GM21447 (cell line): Measurements from ENCODE around the gene SLC29A3.

ENCODE experiments used
- ATAC-seq: cut with Tn5 transposase; IDR thresholded peaks from one replicate; pipeline ENCODE4 v1.9.1; 2021; ENCODE audit not compliant: unreplicated experiment

Gene SLC29A3

DNA sequence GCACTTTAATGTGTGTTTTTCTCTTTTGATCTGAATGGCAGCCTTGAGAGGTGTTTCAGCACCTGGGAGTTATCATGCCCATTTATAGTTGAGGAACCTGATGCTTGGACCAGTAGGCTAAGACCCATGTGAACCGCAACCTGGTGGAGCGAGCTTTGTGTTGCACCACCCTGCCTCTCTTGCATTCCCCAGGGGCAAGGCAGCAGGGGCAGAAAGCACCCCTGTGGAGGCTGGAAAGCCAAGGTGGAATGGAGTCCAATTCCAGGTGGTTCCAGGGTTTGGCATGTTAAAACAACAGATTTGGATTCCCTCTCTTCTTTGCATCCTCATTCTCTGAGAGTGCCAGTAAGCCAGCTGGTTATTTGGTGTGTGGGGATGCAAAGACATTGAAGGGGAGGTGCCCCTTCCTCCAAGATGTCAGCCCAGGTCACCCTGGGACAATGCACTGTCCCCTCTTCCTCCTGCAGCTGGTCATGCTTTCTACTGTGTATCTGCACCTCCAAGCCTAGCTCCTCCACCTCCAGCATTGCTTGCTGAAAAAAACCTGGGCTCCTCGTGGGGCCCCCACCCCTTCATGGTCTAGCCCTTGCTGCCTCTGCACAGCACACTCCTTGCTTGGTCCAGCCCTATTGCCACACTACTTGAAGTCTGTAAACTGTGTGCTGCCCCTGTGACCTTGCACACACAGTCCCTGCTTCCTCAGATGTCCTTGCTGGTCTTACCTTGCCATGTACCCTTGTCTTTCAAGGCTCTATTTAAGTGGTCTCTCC is 72.0 kb downstream of the SLC29A3 start:
- no peak for ATAC-seq

DNA sequence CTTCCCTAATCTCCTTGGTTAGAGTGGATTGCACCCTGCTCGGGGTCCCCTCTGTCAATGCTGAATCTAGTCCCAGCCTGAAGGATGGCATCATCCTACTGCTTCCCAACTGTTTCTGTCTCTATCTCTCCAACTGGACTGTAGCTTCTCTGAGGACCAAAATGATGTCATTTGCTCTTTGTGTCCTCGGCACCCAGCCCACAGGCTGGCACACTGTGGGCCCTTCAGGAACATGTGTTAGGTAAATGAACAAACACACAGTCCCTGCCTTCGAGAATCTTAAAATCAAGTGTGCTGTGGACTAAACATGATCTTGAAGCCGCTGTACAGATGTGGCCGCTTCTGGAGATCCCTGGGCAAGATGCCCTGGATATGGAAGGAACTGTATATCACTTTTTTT is 72.6 kb downstream of the SLC29A3 start:
- no peak for ATAC-seq

DNA sequence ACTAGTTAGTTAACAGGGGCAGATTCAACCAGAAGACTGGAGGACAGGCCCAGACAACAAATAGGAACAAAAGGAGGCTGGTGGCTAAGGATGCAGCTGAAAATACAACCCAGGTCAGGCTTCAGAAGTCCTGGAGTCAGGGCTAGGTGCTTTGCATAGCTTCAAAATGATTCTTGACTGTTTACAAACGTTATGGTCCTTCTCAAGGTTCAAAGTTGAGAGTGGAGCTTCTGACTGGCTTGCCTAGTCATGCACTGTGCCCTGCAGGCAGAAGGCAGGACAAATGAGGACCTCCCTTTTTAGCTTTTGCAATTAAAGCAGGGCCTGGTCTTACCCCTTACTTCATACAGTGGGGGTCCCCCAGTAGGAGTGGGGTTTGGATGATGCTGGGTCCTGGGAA is 73.2 kb downstream of the SLC29A3 start:
- no peak for ATAC-seq

DNA sequence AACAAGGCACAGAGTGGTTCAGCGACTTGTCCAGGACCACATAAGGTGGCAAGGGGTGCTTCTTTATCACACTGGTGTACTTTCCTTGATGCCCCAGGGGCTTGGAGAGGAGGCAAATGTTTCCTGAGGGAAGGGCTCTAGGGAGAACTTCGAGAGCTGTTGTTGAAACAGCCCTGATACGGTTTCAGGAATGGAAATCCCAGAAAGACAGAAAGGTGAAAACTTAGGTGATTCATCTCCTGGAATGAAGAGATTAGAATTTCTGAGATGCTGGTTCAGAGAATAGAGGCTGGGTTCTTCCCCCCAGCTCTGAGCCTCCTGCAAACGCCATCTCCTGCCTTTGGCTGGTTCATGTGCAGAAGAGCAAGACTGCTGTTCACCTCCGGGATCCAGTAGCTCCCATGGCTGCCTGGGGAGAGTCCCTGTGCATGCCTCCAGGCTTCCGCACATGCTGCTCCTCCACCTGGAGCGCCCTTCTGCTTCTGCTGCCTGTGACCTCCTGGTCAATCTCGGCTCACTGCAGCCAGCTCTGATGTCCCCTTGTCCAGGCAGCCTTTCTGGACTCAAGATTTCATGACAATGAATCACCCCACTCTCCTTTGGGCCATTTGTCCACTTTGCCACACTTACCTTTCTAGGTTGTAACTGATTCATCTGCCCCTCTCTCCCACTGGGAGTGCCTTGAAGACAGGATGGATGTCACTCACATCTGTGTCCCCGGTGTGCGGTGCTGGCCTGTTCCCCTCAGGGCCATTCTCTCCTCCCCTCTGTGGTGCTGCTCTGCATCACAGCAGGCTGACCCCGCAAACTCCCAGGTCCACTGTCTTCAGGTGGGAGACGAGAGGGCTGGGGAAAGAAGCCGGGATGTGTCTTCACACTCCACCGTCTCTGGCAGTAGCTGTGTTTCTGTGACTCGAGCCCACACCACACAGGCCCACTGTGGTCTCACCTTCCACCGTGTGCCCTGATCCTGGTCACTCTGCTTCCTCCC is 74.0 kb downstream of the SLC29A3 start:
- ATAC-seq = no peak

DNA sequence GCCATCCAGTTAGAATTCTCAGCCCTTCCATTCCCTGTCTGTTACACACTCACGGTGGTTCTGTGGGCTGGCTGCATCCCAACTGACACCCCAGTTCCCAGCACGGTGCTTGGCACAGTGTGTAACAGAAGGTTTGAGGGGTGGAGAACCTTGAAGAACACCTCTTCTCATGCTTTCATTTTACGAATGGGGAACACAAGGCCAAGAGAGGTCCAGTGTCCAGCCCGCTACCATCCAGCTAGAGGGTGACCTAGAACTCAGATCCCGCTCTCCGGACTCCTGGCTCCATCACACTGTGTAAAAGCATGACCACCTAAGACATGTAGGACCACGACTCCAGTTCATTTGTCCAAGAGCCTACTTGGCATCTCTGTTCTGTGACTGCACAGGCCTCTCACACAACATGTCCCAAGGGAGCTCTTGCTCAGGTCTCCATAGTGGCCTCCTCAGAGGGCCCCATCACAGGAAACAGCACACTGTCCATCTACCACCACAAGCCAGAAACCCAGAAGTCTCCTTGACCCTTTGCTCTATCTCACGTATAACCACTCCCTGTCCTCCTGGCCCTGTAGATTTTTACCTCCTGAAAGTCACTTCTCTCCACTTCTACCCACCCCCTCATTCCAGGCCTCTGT is 74.9 kb downstream of the SLC29A3 start:
- no peak for ATAC-seq

DNA sequence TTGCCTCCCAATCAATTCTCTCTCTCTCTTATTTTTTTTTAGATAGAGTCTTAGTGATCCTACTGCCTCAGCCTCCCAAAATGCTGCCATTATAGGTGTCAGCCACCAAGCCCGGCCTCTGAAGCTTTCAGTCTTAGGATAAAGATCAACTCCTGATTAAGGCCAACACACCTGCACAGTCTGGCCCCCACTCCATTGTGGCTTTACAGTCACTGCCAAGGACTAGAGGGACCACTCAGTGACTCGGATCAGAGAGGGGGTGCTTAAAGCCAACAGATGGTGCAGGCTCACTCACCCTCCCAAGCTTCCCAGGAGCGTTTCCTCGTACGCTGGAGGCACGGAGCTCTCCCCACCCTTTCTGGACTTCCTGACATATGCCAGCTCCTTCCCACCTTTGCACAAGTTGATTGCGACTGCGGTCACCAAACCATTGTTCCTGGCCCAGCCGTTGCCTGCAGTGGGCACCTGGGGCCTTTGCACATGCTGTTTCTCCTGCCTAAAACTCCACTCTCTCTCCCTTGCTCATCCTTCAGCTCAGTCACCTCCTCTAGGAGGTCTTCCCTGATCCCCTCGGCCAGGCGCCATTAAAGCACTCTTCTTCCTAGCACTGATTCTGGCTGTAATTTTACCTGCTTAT is 76.0 kb downstream of the SLC29A3 start:
- ATAC-seq = no peak

DNA sequence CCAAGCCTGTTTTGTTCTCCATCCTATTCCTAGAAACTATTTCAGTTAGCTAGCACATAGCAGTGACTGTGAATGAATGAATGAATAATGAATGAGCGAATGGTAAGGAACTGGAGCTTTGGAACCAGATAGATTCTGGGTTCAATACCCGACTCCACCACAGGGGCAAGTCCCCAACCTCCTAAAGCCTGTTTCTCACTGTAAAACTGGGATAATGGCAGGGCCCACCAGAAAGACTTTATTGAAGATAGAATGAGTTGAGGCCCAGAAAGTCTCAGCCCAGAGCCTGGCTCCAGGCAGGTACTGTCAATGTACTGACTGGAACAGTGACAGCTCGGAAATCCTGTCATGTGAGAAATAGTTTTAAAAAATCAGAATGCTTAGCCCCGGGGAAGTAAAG is 76.6 kb downstream of the SLC29A3 start:
- no peak for ATAC-seq

DNA sequence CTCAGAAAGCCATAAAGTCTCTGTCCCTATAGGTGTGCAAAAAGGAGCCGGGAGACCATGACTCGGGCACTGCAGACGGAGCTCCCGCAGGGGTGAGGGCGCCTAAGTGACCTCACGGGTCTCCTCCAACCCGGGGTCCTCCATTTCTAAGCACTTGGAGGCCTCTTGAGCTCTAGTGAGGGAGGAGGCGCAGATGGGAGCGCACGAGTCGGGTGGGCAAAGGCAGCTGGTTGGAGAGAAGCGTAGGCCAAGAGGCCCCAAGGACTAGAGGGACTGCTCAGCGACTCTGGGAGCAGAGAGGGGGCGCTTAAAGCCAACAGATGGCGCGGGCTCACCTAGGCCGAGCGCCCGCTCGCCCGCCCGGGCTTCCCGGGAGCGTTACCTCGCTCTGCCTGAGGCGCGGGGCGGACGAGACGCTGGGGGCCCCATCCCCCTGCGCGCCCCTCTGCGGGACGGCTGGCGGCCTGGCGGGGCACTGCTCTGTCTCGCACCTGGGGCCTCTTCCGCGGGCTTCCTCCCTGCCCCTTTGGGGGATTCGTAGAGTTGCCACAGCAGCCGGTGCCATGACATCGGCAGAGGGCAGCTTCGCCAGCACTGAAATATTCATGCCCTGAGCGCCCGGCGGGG is 77.1 kb downstream of the SLC29A3 start:
- no peak for ATAC-seq

DNA sequence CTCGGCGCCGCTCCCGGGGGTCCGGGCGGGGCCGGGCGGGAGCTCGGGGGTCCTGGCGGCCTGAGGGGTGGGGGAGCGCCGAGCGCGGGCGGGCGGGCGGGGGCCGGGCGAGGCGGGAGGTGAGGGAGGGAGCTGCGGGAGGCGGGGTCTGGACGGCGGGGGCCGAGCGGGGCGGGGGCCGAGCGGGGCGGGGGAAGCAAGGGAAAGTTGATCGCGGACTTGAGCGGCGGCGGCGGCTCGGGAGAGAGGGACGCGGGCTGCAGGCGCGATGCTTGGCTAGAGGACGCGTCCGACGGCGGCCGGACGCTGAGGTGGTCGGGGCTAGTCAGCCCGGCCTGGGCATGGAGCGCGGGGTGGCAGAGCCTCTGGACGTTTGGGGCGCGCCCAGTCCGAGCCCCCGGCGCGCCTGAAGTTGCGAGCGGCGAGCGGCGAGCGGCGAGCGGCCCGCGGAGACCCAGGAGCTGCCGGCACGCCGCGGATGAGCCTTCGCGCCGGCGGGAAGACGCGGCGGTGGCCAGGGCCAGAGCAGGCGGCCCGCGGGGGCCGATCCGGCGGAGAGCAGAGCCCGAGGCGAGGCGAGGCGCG is 77.7 kb downstream of the SLC29A3 start, which contains the start of gene CDH23:
Gene CDH23, plus strand, starts transcription at position 210 of the 585 bp plus-strand sequence. CDS start 42,912 bp downstream, outside the sequence.
- no peak for ATAC-seq

DNA sequence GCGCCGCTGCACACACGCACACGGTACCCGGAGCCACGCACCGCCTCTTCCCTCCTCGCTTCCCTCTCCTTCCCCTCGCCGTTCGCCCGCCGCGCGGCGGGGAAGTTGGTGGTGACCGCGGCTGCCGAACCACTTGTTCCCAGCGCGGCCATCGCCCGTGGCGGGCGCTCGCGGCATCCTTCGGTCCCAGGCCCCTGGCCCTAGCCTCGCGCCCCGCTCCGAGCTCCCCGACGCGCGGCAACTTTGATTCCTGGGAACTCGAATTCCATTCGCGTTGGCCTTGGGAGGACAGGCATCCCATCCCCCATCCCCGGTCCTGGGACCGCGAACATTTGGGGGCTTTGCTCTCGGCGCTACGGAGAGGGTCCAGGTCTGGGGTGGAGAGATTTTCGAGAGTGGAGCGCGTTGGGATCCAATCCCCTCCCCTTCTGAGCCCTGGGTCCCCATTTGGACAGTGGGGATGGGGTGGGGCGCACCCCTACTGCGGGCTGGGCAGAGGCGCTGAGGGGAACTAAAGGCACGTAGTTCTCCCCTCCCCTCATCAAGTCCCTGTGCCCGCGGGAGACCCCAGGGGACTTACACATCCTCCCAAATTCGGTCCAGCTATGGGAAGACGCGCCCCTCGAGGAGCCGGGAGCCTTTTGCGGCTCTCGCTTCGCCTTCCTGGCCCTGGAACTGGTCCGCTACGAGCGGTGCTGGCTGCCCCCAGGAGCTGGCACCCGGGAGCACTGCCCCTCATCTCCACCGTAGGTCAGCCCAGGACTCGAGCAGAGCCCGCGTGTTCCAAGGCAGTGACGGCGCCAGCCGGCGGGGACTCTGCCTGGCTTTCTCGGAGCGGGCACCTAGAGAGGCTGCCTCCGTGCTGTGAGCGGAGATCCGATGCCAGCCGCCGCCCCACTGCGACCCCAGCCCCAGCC is 78.5 kb downstream of the SLC29A3 start:
- ATAC-seq = no peak

DNA sequence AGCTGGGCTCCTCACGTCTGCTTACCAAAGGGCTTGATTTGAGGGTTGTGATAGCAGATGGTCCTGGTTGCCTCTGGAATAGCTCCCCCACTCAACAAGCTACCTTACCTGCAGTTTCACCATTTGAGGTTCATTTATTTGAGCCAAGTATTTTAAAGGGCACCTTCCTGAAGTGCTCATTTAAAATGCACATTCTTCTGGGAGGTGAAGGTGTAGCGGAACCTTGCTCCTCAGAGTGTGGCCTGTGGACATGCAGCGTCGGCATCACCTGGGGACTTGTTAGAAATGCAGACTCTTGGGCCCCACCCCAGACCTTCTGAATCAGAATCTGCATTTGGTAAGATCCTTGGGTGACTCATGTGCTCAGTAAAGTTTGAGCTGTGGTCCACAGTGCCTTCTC is 79.9 kb downstream of the SLC29A3 start:
- ATAC-seq = no peak

DNA sequence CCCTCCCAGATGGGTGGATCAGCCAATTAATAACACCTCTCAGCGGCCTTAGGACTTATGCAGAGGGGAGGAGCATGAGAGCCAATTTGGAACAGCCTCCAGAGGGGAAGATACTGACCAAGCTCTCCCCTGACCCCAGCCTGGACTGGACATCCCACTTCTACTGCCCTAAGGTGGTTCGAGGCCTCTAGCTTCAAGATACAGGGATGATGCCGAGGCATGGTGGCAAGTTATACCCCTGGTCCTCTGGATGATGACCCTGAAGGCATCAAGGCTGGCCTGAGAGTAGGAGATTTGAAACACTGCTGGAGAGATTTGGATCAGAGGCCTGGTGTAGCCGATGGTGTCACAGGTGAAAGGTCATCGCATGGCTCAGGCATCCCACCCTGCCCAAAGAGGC is 80.9 kb downstream of the SLC29A3 start:
- no peak for ATAC-seq

DNA sequence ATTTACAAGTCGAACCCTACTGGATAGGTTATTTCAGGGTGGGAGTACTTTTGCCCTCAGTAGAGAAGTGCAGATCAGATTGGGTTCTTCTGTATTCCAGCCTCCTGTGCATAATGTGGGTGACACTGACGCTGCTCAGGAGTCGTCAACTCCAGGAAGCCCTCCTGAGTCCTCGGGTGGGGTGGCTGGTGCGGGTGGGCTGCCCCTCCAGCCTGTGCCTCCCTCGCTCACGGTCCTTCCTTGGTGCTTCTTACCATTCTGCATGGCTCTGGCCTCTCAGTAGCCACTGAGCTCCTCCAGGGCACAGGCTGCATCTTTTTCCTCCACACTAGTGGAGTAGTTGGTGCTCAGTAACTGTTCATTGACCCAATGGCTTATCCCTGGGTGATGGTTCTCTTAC is 82.0 kb downstream of the SLC29A3 start:
- ATAC-seq = no peak

DNA sequence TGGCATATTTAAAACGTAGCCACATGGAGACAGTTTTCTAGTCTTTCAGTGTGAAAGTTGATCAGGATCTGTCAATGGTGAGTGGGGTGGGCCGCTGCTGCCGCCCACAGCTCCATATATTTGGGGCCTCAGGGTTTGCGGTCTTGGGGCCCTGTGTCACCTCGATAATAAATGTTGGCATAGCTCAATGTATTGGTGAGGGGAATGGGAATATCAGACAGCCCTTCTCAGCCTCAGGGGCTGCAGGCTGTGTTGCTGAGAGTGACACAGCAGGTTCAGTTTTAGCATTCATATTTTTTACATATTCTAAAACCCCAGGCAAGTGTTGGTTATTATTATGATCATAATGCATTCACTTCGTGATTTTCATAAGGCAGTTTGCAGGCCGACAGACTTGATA is 82.9 kb downstream of the SLC29A3 start:
- ATAC-seq = no peak

DNA sequence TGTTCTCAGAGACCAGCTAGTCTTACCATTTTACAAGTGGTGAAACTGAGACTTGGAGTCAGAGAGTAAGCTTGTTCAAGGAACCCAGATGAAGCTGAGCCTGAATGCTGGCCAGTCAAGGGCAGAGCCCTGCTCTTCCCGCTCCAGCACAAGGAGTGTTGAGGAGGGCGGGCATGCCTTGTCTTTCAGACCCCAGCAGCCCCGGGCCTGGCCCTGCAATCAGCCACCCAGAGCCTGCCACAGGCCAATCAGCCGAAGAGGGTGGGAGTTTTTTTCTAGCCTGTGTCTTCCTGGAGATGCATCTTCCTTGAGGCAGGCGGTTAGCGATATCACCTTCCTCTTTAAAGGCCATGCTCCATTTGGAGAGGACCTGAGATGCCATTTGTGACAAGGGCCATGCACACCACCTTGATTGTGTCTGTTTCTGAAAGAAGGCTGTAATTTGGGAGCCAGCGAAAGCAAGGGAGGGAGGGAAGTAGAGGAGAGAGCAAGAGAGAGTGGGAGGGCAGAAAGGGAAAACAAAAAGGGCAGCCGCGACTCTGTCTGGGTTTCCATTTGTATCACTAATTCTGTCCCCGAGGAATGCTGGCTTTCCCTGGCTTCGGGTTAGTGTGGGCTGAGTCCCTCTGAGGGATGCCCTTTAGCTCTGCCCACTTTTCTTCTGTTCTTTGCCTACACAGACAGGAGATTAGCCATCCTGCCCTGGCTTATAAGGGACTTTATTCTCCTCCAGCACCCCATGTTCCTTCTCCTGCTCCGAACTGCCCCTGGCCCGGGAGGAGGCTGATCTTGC is 85.6 kb downstream of the SLC29A3 start:
- ATAC-seq = no peak

DNA sequence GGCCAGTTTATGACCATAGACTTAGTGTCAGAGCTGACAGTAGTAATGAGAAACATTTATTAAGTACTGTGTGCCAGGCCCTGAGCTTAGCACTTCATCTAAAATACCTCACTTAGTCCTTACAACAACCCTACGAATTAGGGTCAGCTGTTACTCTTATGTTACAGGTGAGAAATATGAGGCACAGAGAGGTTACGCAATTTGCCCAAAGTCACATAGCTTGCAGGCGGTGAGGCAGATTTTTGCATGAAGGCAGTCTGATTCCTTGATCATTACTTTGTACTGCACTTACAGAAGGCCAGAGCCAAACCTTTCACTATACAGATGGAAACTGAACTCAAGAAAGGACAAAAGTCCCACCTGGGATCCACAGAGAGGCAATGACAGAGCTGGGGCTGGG is 87.8 kb downstream of the SLC29A3 start:
- ATAC-seq = no peak

DNA sequence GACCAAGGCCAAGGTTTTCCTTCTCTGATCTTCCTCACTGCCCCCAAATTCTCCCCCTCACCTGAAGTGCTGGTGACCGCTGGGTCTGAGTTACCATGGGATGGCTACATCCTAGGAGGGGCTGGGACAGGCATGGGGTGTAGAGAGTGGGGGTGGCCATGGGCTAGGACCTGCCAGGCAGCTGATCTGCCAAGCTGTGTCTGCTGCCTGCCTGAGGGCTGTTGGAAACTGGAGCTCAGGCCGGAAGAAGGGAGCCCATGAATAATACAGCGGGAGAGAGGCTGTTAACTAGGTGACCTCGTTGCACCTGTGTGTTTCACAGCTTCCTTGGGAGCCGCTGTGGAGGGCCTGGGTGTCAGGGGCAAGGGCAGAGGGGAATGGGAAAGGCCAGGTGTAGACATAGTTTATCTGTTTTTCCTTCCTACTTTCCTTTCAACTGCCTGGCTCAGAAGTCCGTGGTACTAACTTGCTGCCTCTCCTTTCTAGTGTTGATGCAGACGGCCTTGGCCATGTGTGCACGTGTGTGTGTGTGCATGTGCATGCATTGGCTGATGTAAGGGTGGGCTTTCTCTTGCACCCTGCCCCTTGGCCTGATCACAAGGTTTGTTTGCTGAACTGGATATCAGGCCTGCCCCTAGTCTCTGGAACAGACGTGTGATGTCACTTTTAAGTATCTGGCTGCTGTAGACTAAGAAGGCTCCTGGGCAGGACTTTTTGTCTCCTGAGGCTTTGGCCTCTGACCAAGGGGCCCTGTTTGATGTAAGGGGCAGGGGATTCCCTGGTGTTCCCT is 89.6 kb downstream of the SLC29A3 start:
- no peak for ATAC-seq
